Mucosa of rectum (tissue), 2 donors: Measurements from ENCODE around the gene SCG2.

Experiments used
- H3K27ac ChIP-seq, 2 donors: one replicate each; pipeline ENCODE4 v1.7.0; 2013; ENCODE audit warnings: inconsistent platforms in 2 of 2, low read depth in 2 of 2, low read length in 2 of 2
- H3K27me3 ChIP-seq, 2 donors: one replicate each; pipeline ENCODE4 v1.7.0; 2013; ENCODE audit warnings: low read length in 2 of 2; ENCODE audit not compliant: control insufficient read depth in 2 of 2, insufficient read depth in 2 of 2
- H3K36me3 ChIP-seq, 2 donors: one replicate each; pipeline ENCODE4 v1.7.0; 2013; ENCODE audit warnings: low read length in 2 of 2; ENCODE audit not compliant: control insufficient read depth in 2 of 2, insufficient read depth in 2 of 2
- H3K4me1 ChIP-seq, 2 donors: one replicate each; pipeline ENCODE4 v1.7.0; 2013; ENCODE audit warnings: low read length in 2 of 2, mild to moderate bottlenecking in 1 of 2; ENCODE audit not compliant: control insufficient read depth in 2 of 2, insufficient read depth in 2 of 2
- H3K4me3 ChIP-seq, 2 donors: one replicate each; pipeline ENCODE4 v1.7.0; 2013; ENCODE audit warnings: low read length in 2 of 2
- H3K9ac ChIP-seq, 2 donors: one replicate each; pipeline ENCODE4 v1.7.0; 2013; ENCODE audit warnings: low read length in 2 of 2, low read depth in 1 of 2, mild to moderate bottlenecking in 1 of 2
- H3K9me3 ChIP-seq, 2 donors: one replicate each; pipeline ENCODE4 v1.7.0; 2013; ENCODE audit warnings: low read length in 2 of 2; ENCODE audit not compliant: control insufficient read depth in 2 of 2
- donor health status: healthy.
- donor health status: Normal muscosa, but diverticular disease.

Gene SCG2

GRCh38 chr2:223582001-223582400 is 20.2 kb downstream of the SCG2 start:
- H3K36me3 ChIP-seq: no peaks in the 10 kb centered on the region
- no peaks in the 10 kb centered on the region for H3K27me3 ChIP-seq
- H3K9me3 ChIP-seq: no peaks in the 10 kb centered on the region
- no peak overlapping the region for H3K9ac ChIP-seq
- no peaks in the 10 kb centered on the region for H3K4me1 ChIP-seq
- no peak overlapping the region for H3K27ac ChIP-seq
- H3K4me3 ChIP-seq: no peak overlapping the region

GRCh38 chr2:223580951-223581350 is 21.2 kb downstream of the SCG2 start:
- Histone ChIP-seq H3K4me1 (no peaks in the 10 kb centered on the region), H3K36me3 (no peaks in the 10 kb centered on the region), H3K27me3 (no peaks in the 10 kb centered on the region), H3K4me3 (no peak overlapping the region), H3K27ac (no peak overlapping the region), H3K9ac (no peak overlapping the region), H3K9me3 (no peaks in the 10 kb centered on the region)

- H3K36me3 ChIP-seq: no peaks in the 10 kb centered on the region
- no peaks in the 10 kb centered on the region for H3K4me1 ChIP-seq
- no peak overlapping the region for H3K9ac ChIP-seq
- H3K9me3 ChIP-seq: no peaks in the 10 kb centered on the region
- no peak overlapping the region for H3K4me3 ChIP-seq
- H3K27me3 ChIP-seq: no peaks in the 10 kb centered on the region
- no peak overlapping the region for H3K27ac ChIP-seq
Observed at GRCh38 chr2:223578846-223579245, 23.3 kb downstream of the SCG2 start.

- no peaks in the 10 kb centered on the region for H3K36me3 ChIP-seq
- H3K9me3 ChIP-seq: no peaks in the 10 kb centered on the region
- no peak overlapping the region for H3K4me3 ChIP-seq
- no peak overlapping the region for H3K27ac ChIP-seq
- H3K4me1 ChIP-seq: no peaks in the 10 kb centered on the region
- no peaks in the 10 kb centered on the region for H3K27me3 ChIP-seq
- H3K9ac ChIP-seq: no peak overlapping the region
Observed at GRCh38 chr2:223576873-223577272, 25.3 kb downstream of the SCG2 start.

GRCh38 chr2:223570784-223571183 is 31.4 kb downstream of the SCG2 start:
- Histone ChIP-seq H3K27ac (no peak overlapping the region), H3K27me3 (no peaks in the 10 kb centered on the region), H3K36me3 (no peaks in the 10 kb centered on the region), H3K9ac (no peak overlapping the region), H3K9me3 (no peaks in the 10 kb centered on the region), H3K4me1 (no peaks in the 10 kb centered on the region), H3K4me3 (no peak overlapping the region)

GRCh38 chr2:223566396-223566795 is 35.8 kb downstream of the SCG2 start:
- H3K9ac ChIP-seq: no peak overlapping the region
- H3K27me3 ChIP-seq: no peaks in the 10 kb centered on the region
- H3K27ac ChIP-seq: no peak overlapping the region
- H3K4me3 ChIP-seq: no peak overlapping the region
- H3K9me3 ChIP-seq: no peaks in the 10 kb centered on the region
- no peaks in the 10 kb centered on the region for H3K36me3 ChIP-seq
- no peaks in the 10 kb centered on the region for H3K4me1 ChIP-seq

- Histone ChIP-seq H3K36me3 (no peaks in the 10 kb centered on the region), H3K9me3 (no peaks in the 10 kb centered on the region), H3K9ac (no peak overlapping the region), H3K4me1 (no peaks in the 10 kb centered on the region), H3K27ac (no peak overlapping the region), H3K27me3 (no peaks in the 10 kb centered on the region), H3K4me3 (no peak overlapping the region)
Observed at GRCh38 chr2:223563462-223563861, 38.7 kb downstream of the SCG2 start.

- Histone ChIP-seq H3K4me1 (no peaks in the 10 kb centered on the region), H3K27ac (no peak overlapping the region), H3K4me3 (no peak overlapping the region), H3K9me3 (no peaks in the 10 kb centered on the region), H3K27me3 (no peaks in the 10 kb centered on the region), H3K9ac (no peak overlapping the region), H3K36me3 (no peaks in the 10 kb centered on the region)
Observed at GRCh38 chr2:223562078-223562477, 40.1 kb downstream of the SCG2 start.

GRCh38 chr2:223560749-223561435 is 41.3 kb downstream of the SCG2 start:
- no peak overlapping the region for H3K9ac ChIP-seq
- no peaks in the 10 kb centered on the region for H3K36me3 ChIP-seq
- H3K27ac ChIP-seq: no peak overlapping the region
- no peaks in the 10 kb centered on the region for H3K27me3 ChIP-seq
- no peak overlapping the region for H3K4me3 ChIP-seq
- no peaks in the 10 kb centered on the region for H3K4me1 ChIP-seq
- H3K9me3 ChIP-seq: no peaks in the 10 kb centered on the region

- no peaks in the 10 kb centered on the region for H3K27me3 ChIP-seq
- H3K36me3 ChIP-seq: no peaks in the 10 kb centered on the region
- no peak overlapping the region for H3K27ac ChIP-seq
- H3K9me3 ChIP-seq: no peaks in the 10 kb centered on the region
- no peak overlapping the region for H3K9ac ChIP-seq
- H3K4me1 ChIP-seq: no peaks in the 10 kb centered on the region
- H3K4me3 ChIP-seq: no peak overlapping the region
Observed at GRCh38 chr2:223558970-223559369, 43.2 kb downstream of the SCG2 start.

GRCh38 chr2:223554923-223555322 is 47.2 kb downstream of the SCG2 start:
- Histone ChIP-seq H3K9me3 (no peaks in the 10 kb centered on the region), H3K9ac (no peak overlapping the region), H3K4me3 (no peak overlapping the region), H3K27me3 (no peaks in the 10 kb centered on the region), H3K4me1 (no peaks in the 10 kb centered on the region), H3K27ac (no peak overlapping the region), H3K36me3 (no peaks in the 10 kb centered on the region)
